ENCODE data around the gene MMP3.

The MMP3 gene

GRCh38 chr11:102802341-102802740 is 41.1 kb downstream of the MMP3 start:
- H3K27me3 ChIP-seq (ENCODE audit: insufficient read depth, poor library complexity, severe bottlenecking) = no peaks in the 10 kb centered on the region
- peaks cover 8% of the 10 kb centered on the region for H3K4me1 ChIP-seq (ENCODE audit: insufficient read depth, poor library complexity, severe bottlenecking)
- H3K27ac ChIP-seq (ENCODE audit: poor library complexity, severe bottlenecking) = peak overlapping the region; percentile 0
- TF ChIP-seq CTCF (IDR thresholded peaks at IDR 0.05; ENCODE audit: poor library complexity, severe bottlenecking) = no peak
- H3K4me3 ChIP-seq (ENCODE audit: severe bottlenecking) = no peak overlapping the region
- H3K9me3 ChIP-seq (ENCODE audit: severe bottlenecking) = no peaks in the 10 kb centered on the region
- H3K36me3 ChIP-seq (ENCODE audit: low read depth) = no peaks in the 10 kb centered on the region
- DNase-seq (ENCODE audit: low spot score) = no peak
- peak; percentile 63 for ATAC-seq (ENCODE audit: low read depth)

GRCh38 chr11:102800767-102801166 is 42.6 kb downstream of the MMP3 start:
- Histone ChIP-seq H3K9me3 (ENCODE audit: severe bottlenecking) (no peaks in the 10 kb centered on the region), H3K4me3 (ENCODE audit: severe bottlenecking) (no peak overlapping the region), H3K27ac (ENCODE audit: poor library complexity, severe bottlenecking) (no peak overlapping the region), H3K4me1 (ENCODE audit: insufficient read depth, poor library complexity, severe bottlenecking) (peaks cover 8% of the 10 kb centered on the region), H3K27me3 (ENCODE audit: insufficient read depth, poor library complexity, severe bottlenecking) (no peaks in the 10 kb centered on the region), H3K36me3 (ENCODE audit: low read depth) (no peaks in the 10 kb centered on the region)
- no peak for TF ChIP-seq CTCF (IDR thresholded peaks at IDR 0.05; ENCODE audit: poor library complexity, severe bottlenecking)
- ATAC-seq (ENCODE audit: low read depth) = no peak
- no peak for DNase-seq (ENCODE audit: low spot score)

- H3K4me1 ChIP-seq (ENCODE audit: insufficient read depth, poor library complexity, severe bottlenecking) = peaks cover 8% of the 10 kb centered on the region
- DNase-seq (ENCODE audit: low spot score) = no peak
- no peak overlapping the region for H3K4me3 ChIP-seq (ENCODE audit: severe bottlenecking)
- no peaks in the 10 kb centered on the region for H3K36me3 ChIP-seq (ENCODE audit: low read depth)
- no peak for ATAC-seq (ENCODE audit: low read depth)
- no peak for TF ChIP-seq CTCF (IDR thresholded peaks at IDR 0.05; ENCODE audit: poor library complexity, severe bottlenecking)
- no peaks in the 10 kb centered on the region for H3K27me3 ChIP-seq (ENCODE audit: insufficient read depth, poor library complexity, severe bottlenecking)
- no peaks in the 10 kb centered on the region for H3K9me3 ChIP-seq (ENCODE audit: severe bottlenecking)
- H3K27ac ChIP-seq (ENCODE audit: poor library complexity, severe bottlenecking) = no peak overlapping the region
These were observed 43.6 kb downstream of the MMP3 start for GRCh38 chr11:102799681-102800340.

DNA sequence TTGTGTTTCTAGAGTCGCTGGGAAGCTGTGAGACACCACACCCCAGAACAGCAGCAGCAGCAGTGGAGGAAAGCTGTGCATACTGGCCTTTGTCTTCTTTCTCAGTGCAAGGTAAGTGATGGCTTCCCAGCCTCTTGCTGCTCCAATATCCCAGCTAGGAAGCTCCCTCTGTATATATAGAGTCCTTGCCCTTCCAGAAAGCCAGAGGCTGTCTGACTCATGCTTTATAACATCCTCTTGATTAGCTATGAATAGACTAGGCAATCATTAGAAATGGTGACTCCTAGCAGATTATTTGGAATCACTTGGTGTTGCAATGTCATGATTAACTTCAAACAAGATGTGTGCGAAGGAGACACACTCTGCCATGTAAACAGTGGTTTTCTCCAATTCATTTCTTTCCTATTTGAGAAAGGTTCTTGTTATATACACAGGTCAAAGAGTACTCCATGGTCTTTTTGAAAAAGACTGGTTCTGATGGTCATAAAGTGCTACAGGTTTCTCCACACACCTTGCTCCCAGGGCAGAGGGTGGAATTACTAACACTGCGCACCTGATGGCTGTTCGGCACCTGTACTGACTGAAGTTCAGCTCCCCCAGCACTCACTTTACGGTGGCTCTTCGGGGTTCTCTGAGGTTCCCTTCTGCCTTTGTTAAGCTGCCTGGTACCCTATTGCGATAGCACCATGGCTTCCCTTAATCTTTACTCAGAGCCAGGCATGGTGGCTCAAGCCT is 45.2 kb downstream of the MMP3 start, which contains the start of gene MMP1:
Gene MMP1 (minus strand): TSS at position 149 of the 735 bp plus-strand sequence. CDS start 68 bp downstream, at position 81.
- ATAC-seq (ENCODE audit: low read depth) = peak; percentile 98
- TF ChIP-seq CTCF (IDR thresholded peaks at IDR 0.05; ENCODE audit: poor library complexity, severe bottlenecking) = no peak
- no peak within 1 kb of the TSS for H3K27ac ChIP-seq (ENCODE audit: poor library complexity, severe bottlenecking)
- no peaks in the 10 kb centered on the region for H3K36me3 ChIP-seq (ENCODE audit: low read depth)
- H3K4me3 ChIP-seq (ENCODE audit: severe bottlenecking) = no peak within 1 kb of the TSS
- no peaks in the 10 kb centered on the region for H3K9me3 ChIP-seq (ENCODE audit: severe bottlenecking)
- peaks cover 8% of the 10 kb centered on the region for H3K4me1 ChIP-seq (ENCODE audit: insufficient read depth, poor library complexity, severe bottlenecking)
- H3K27me3 ChIP-seq (ENCODE audit: insufficient read depth, poor library complexity, severe bottlenecking) = no peaks in the 10 kb centered on the region
- no peak for DNase-seq (ENCODE audit: low spot score)

- ATAC-seq (ENCODE audit: low read depth) (no peak), DNase-seq (ENCODE audit: low spot score) (no peak)
- peak; percentile 39 for TF ChIP-seq CTCF (IDR thresholded peaks at IDR 0.05; ENCODE audit: poor library complexity, severe bottlenecking)
- peaks cover 13% of the 10 kb centered on the region for H3K4me1 ChIP-seq (ENCODE audit: insufficient read depth, poor library complexity, severe bottlenecking)
- H3K4me3 ChIP-seq (ENCODE audit: severe bottlenecking) = no peak overlapping the region
- H3K27ac ChIP-seq (ENCODE audit: poor library complexity, severe bottlenecking) = no peak overlapping the region
- H3K27me3 ChIP-seq (ENCODE audit: insufficient read depth, poor library complexity, severe bottlenecking) = no peaks in the 10 kb centered on the region
- H3K9me3 ChIP-seq (ENCODE audit: severe bottlenecking) = no peaks in the 10 kb centered on the region
- no peaks in the 10 kb centered on the region for H3K36me3 ChIP-seq (ENCODE audit: low read depth)
These were observed 49.0 kb downstream of the MMP3 start for GRCh38 chr11:102794382-102794781.
